GM21723 (cell line): ENCODE measurements around the gene C1QL4.
"Not testable (repeated sequence)": the region's sequence is repeated elsewhere in the genome, so short reads cannot be mapped to it uniquely, and the experiment has no call there.

Source experiments
- ATAC-seq: cut with Tn5 transposase; IDR thresholded peaks from one replicate; pipeline ENCODE4 v1.9.1; 2021; ENCODE audit warnings: mild to moderate bottlenecking, moderate library complexity; ENCODE audit not compliant: unreplicated experiment

C1QL4 gene

DNA sequence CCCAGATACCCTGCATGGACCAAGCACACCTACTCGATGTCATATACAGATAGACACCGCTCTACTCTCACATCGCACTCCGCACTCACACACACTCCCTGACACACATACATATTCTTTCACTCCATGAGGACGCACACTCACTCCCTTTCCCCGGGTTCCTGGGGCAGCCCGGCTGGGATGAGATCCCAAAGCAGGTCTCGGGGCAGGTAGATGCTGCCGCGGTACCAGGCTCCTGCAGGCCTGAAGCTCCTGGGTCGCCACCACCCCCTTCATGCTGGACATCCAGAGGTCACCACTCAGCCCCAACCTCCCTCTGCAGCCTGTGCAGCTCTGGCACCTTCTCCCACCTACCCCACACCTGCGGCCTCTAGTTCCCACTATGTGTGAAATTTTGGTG, 2.3 kb downstream of the C1QL4 start:
- no peak for ATAC-seq

DNA sequence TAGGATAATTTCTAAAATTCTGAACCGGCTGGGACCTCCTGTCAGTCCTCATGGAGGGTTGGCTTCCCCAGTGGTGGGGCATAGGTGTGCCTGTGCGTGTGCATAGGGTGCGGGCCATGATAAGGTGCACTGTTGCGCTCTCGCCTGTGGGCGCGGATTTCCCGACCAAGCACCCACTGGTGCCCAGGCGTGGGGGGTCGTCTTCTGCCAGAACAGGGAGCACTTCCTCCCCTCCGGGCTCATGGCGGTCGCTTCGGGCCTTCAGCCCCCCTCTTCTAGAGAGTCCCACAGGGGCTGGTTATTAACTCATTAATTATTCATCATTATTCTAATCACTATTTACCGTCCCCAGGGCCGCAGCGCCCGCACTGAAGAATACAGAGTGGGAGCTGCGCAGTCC, 2.8 kb downstream of the C1QL4 start:
- ATAC-seq, result no peak

DNA sequence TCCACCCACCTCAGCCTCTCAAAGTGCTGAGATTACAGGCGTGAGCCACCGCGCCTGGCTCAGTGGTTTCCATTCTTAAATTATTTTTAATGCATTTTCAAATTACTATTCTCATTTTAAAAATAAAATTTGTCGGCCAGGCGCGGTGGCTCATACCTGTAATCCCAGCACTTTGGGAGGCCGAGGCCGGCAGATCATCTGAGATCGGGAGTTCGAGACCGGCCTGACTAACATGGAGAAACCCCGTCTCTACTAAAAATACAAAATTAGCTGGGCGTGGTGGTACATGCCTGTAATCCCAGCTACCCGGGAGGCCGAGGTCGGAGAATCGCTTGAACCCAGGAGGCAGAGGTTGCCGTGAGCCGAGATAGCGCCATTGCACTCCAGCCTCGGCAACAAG, 3.2 kb downstream of the C1QL4 start:
- ATAC-seq, result not testable (repeated sequence)

DNA sequence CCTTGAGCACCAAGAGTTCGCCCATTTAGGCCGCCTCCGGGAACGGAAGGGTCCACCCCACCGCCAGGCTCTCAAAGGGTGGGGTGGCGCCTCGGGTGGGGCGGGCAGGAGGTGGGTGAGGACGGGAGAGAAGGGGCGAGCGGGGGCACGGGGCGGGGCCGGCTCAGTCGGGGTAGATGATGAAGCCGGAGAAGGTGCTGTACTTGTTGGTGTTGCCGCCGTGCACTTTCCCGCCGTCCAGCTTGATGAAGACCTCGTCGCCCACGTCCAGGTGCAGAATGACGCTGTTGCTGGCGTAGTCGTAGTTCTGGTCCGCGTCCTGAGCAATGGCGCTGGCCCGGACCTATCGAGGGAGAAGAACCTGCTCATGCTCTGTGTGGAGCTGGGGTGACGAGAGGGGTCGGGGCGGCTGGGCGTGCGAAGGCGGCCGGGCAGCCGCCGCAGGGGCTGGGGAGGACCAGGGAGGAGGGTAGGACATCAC, 4.1 kb downstream of the C1QL4 start:
- no peak for ATAC-seq

DNA sequence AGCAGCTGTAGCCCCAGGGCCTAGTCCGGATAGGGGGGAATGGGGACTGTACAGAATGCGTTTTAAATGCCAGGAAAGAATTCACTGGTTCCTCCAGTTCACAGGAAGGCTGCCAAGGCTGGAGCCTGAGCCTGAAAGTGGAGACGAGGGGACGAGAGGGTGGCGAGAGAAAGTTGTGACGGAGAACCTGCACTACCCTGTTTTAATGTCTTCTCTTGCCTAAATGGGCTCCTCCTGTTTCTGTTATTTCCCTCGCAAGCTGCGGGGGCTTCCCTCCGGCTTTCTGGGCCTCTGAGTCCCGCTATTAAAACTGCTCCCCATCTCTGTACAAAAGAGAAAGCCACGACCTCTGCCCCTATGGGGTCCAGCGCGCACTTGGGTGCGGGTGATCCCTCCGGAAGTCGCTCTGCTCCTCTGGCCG, 4.5 kb downstream of the C1QL4 start:
- ATAC-seq, result no peak

DNA sequence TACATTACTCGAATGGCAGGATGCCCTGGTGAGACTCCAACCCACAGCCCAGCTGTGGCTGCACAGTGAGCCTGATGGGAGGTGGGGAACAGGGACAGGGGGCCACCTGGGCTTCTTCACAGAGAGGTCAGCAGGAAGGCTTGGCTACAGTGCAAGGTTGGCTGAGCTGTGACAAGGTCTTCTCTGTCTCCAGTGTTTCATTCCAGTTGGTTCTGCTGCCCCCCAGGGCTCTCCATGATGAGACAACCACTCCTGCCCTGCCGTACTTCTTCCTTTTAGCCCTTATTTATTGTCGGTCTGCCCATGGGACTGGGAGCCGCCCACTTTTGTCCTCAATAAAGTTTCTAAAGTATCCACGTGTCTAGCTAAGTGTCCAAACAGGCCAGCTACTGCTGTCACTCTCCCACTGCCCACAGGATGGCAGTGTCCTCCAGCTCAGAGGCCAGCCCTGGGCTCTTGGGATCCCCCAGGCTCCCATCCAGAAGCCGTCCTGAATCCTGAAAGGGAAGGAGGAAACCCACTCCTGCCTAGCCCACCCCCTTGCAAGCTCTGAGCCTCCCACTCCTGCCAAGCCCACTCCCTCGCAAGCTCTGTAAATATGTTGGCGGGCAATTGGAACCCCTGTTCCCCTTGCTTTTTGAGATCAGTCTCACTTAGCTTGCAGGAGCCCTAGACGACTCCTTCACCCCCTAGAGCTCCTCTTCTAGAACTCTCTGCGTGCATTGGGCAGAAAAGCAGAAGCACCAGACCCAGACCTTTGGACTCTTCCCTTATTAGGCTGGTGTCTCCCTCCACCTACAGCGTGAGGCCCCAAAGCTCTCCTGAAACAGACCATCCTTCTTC, 5.4 kb downstream of the C1QL4 start:
- ATAC-seq, result no peak

DNA sequence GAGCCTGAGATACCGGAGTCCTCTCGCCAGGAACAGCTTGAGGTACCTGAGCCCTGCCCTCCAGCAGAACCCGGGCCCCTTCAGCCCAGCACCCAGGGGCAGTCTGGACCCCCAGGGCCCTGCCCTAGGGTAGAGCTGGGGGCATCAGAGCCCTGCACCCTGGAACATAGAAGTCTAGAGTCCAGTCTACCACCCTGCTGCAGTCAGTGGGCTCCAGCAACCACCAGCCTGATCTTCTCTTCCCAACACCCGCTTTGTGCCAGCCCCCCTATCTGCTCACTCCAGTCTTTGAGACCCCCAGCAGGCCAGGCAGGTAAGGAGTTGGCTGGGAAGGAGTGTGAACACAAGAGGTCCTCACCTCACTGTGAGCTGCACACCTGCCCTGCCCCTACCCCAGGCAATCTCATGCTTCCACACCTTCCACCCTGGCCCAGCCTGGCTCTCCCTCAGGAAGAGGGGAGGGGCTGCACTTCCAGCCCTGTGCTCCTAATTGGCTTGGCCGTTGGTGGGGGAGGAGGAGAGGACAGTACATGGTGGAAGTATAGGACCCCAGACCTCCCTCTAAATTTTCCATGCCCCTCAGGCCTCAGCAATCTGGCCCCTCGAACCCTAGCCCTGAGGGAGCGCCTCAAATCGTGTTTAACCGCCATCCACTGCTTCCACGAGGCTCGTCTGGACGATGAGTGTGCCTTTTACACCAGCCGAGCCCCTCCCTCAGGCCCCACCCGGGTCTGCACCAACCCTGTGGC, 6.2 kb downstream of the C1QL4 start:
- no peak for ATAC-seq

DNA sequence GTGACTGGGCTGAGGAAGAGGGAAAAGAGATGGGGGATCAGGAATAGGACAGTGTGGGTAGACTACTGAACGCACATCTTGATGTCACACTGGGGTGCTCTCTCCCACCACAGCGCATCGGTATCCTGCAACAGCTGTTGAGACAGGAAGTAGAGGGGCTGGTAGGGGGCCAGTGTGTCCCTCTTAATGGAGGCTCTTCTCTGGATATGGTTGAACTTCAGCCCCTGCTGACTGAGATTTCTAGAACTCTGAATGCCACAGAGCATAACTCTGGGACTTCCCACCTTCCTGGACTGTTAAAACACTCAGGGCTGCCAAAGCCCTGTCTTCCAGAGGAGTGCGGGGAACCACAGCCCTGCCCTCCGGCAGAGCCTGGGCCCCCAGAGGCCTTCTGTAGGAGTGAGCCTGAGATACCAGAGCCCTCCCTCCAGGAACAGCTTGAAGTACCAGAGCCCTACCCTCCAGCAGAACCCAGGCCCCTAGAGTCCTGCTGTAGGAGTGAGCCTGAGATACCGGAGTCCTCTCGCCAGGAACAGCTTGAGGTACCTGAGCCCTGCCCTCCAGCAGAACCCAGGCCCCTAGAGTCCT, 6.9 kb downstream of the C1QL4 start:
- ATAC-seq, result no peak

DNA sequence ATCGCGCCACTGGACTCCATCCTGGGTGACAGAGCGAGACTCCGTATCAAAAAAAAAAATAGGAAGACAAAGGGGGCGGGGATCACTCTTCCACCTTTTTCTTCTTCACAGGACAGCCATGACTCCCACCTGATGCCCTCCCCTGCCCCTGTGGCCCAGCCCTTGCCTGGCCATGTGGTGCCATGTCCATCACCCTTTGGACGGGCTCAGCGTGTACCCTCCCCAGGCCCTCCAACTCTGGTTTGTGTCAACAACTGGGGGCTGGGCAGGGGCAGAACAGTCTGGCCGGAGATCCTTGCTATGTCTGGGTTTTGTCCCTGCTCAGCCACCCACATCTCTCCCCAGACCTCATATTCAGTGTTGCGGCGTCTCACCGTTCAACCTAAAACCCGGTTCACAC, 8.2 kb downstream of the C1QL4 start:
- ATAC-seq, result no peak

DNA sequence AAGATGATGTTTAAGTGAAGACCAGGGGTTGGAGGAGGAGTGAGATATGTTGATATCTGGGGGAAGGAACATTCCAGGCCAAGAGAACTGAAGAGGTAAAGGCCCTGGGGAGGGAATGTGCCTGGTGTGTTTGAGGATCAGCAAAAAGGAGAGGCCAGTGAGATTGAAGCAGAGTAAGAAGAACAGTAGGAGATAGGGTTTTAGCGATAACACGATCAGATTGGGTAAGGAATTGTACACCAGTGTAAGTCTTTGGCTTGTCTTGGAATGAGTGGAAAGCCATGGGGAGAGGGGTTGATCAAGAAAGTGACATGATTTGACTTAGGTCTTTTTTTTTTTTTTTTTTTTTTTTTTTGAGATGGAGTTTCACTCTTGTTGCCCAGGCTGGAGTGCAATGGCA, 9.1 kb downstream of the C1QL4 start:
- no peak for ATAC-seq

DNA sequence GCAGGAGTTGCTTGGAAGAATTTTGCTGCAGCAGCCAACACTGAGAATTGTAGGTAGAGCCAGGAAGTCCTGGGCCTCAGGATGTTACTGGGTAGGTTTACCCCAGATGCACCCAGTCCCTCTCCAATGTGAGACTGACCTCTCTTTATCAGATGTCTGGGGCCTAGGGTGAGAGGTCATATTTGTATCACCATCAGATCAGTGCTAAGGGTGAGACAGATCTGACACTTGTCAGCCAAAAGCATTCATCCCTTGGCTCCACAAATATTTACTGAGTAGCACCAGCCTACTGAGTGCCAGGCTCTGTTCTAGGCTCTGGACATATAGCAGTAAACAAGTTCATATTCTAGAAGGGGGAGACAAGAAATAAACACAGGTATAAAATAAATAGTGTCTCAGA, 9.6 kb downstream of the C1QL4 start:
- ATAC-seq, result no peak

DNA sequence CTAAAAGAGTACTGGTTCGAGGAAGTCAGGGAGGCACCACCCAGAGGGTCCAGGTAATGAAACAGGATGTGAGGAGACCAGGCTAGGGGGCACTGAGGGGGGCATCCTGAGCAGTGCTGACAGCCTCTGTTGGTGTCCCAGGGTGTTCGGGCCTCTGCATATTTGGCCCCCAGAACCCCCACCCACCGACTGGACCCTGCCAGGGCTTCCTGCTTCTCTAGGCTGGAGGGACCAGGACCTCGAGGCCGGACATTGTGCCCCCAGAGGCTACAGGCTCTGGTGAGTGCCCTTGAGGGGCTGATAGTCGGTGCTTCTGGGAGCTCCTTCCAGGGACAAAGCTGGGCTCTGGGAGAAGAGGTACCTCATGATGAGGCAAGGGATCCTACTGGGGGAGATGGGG, 11.4 kb downstream of the C1QL4 start:
- no peak for ATAC-seq

DNA sequence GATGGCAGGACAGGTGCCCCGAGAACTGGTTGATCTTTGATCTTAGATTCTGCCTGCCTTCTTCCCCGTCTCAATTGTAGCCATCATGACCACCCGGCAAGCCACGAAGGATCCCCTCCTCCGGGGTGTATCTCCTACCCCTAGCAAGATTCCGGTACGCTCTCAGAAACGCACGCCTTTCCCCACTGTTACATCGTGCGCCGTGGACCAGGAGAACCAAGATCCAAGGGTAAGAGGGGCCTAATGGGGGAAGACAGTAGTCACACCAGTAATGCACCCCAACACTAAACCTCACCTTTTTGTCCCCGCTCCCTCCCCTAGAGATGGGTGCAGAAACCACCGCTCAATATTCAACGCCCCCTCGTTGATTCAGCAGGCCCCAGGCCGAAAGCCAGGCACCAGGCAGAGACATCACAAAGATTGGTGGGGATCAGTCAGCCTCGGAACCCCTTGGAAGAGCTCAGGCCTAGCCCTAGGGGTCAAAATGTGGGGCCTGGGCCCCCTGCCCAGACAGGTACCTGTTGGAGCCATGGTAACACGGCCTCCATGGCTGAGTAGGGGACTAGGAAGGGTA, 13.4 kb downstream of the C1QL4 start:
- ATAC-seq, result no peak

DNA sequence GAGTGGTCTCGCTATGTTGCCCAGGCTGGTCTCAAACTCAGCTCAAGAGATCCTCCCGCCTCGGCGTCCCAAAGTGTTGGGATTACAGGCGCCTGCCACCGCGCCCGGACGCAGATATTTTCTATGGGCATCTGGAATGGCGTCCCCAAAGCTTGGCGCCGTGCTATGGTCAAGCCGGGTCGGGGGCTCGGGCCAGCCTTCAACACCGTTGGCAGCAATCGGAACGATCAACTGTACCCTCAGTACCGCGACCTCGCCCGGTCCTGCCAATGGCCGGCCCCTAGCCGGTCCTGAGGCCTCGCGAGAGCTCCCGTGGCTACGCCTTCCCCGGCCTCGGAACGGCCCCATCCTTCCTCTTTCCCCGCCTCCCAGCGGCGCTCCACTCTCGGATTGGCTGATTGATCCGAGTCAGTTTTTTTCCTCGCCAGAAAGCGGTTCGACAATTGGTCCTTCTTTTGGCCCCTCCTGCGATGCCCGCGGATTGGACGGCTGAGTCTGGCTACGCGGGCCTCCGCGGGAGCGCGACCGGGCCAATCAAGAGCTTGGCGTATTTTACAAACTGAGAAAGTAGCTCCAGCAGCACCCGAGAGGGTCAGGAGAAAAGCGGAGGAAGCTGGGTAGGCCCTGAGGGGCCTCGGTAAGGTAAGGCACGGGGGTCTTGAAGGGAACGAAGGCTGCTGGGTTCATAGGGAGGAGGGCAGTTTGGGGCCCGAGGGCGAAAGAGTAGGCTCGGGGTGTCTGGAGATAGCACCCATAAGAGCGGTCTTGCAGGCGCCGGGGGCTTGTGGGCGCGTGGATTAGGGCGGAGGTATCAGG, 14.1 kb downstream of the C1QL4 start, which contains the start of gene TROAP:
TSS of gene TROAP (plus strand) at position 548 of the 816 bp plus-strand sequence. CDS start 354 bp downstream, outside the sequence.
- peak; percentile 98 for ATAC-seq

DNA sequence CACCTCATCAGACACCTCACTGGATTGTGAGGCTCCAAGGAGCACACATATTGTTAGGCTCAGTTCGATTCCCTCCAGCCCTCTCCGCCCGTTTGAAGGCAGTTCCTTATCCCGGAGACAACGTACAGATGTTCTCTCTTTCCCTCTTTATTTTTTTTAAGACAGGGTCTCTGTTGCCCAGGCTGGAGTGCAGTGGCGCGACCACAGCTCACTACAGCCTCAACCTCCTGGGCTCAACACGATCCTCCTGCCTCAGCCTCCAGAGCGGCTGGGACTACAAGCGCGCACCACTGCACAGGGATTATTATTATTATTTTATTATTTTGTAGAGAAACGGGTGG, 14.7 kb downstream of the C1QL4 start:
- ATAC-seq, result no peak

DNA sequence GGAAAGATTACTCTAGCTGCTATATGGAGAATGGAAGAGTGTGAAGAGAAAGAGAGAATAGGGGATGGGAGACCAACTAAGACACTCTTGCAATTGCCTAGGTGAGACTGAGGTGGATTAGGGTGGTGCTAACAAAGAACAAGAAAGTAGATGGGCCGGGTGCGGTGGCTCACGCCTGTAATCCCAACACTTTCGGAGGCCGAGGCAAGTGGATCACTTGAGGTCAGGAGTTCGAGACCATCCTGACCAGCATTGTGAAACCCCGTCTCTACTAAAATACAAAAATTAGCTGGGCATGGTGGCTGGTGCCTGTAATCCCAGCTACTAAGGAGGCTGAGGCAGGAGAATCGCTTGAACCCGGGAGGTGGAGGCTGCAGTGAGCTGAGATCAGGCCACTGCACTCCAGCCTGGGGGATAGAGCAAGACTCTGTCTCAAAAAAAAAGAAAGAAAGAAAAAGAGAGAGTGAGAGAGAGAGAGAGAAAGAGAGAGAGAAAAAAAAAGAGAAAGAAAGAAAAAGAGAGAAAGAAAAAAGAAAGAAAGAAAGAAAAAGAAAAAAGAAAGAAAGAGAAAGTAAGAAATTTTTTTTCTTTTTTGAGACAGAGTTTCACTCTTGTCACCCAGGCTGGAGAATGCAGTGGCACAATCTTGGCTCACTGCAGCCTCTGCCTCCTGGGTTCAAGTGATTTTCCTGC, 16.4 kb downstream of the C1QL4 start:
- not testable (repeated sequence) for ATAC-seq

DNA sequence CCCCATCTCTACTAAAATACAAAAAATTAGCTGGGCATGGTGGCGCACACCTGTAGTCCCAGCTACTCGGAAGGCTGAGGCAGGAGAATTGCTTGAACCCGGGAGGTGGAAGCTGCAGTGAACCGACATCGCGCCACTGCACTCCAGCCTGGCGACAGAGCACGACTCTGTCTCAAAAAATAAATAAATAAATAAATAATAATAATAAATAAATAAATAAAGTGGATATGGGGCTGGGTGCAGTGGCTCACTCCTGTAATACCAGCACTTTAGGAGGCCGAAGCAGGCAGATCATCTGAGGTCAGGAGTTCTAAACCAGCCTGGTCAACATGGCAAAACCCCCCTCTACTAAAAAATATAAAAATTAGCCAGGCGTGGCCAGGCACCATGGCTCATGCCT, 19.9 kb downstream of the C1QL4 start:
- not testable (repeated sequence) for ATAC-seq

DNA sequence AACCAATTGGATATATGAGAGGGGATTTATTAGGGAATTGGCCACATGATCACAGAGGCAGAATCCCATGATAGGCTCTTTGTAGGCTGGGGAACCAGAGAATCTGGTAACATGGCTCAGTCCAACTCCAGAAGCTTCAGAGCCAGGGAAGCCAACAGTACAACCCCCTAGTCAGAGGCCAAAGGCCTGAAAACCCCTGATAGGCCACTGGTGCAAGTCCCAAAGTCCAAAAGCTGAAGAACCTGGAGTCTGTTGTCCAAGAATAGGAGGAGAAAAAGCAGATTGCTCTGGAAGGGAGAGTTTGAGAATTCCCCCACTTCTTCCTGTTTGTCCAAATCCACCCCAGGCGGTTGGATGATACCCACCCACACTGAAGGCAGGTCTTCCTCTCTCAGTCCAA, 22.2 kb downstream of the C1QL4 start:
- no peak for ATAC-seq

DNA sequence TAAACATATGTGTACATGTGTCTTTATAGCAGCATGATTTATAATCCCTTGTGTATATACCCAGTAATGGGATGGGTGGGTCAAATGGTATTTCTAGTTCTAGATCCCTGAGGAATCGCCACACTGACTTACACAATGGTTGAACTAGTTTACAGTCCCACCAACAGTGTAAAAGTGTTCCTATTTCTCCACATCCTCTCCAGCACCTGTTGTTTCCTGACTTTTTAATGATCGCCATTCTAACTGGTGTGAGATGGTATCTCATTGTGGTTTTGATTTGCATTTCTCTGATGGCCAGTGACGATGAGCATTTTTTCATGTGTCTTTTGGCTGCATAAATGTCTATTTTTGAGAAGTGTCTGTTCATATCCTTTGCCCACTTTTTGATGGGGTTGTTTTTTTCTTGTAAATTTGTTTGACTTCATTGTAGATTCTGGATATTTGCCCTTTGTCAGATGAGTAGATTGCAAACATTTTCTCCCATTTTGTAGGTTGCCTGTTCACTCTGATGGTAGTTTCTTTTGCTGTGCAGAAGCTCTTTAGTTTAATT, 26.5 kb downstream of the C1QL4 start:
- not testable (repeated sequence) for ATAC-seq

DNA sequence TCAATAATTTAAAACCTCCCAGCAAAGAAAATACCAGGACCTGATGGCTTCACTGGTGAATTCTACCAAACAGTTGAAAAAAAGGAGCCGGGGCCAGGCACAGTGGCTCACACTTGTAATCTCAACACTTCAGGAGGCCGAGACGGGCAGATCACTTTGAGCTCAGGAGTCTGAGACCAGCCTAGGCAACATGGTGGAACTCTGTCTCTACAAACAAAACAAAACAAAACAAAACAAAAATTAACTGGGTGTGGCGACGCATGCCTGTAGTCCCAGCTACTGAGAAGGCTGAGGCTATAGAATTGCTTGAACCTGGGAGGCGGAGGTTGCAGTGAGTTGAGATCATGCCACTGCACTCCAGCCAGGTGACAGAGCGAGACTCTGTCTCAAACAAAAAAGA, 27.6 kb downstream of the C1QL4 start:
- ATAC-seq, result no peak
